Naive B cell (primary cell): Measurements from ENCODE around the gene GCLC. TPM values are rescaled to one million over a fixed set of nuclear protein-coding genes. Genes with fewer than 3 reads are reported as not detected.
"Not testable (repeated sequence)": the region's sequence is repeated elsewhere in the genome, so short reads cannot be mapped to it uniquely, and the experiment has no call there.

ENCODE experiments used
- ATAC-seq, 2 donors: fragments of 150-1000 bp; cut with Tn5 transposase; 2 replicates each; pipeline ENCODE4 v1.10.0; 2021; ENCODE audit warnings: low read depth in 2 of 2, mild to moderate bottlenecking in 2 of 2, moderate library complexity in 2 of 2
- DNase-seq: peaks from one replicate; pipeline ENCODE4 v3.0.0; 2022
- H3K27ac Mint-ChIP-seq, 6 donors: one replicate each; pipeline ENCODE4 v1.8.0; 2020 to 2022; ENCODE audit warnings: mild to moderate bottlenecking in 6 of 6, mixed read lengths in 6 of 6, moderate library complexity in 5 of 6, inconsistent platforms in 2 of 6
- H3K27me3 Mint-ChIP-seq, 3 donors: one replicate each; pipeline ENCODE4 v1.8.0; 2021 to 2022; ENCODE audit warnings: mixed read lengths in 3 of 3, mild to moderate bottlenecking in 1 of 3
- H3K36me3 Mint-ChIP-seq, 2 donors: one replicate each; pipeline ENCODE4 v1.8.0; 2020 to 2022; ENCODE audit warnings: mixed read lengths in 2 of 2, inconsistent platforms in 1 of 2, mild to moderate bottlenecking in 1 of 2
- H3K4me1 Mint-ChIP-seq, 3 donors: one replicate each; pipeline ENCODE4 v1.8.0; 2020 to 2022; ENCODE audit warnings: mixed read lengths in 3 of 3, inconsistent platforms in 1 of 3, mild to moderate bottlenecking in 1 of 3, moderate library complexity in 1 of 3
- H3K4me3 Mint-ChIP-seq, 8 donors: one replicate each; pipeline ENCODE4 v1.8.0; 2020 to 2022; ENCODE audit warnings: mild to moderate bottlenecking in 8 of 8, mixed read lengths in 8 of 8, moderate library complexity in 8 of 8, inconsistent platforms in 2 of 8
- H3K9me3 Mint-ChIP-seq, 7 donors: one replicate each; pipeline ENCODE4 v1.8.0; 2020 to 2022; ENCODE audit warnings: mixed read lengths in 7 of 7, mild to moderate bottlenecking in 5 of 7, inconsistent platforms in 2 of 7, moderate library complexity in 1 of 7
- polyA plus RNA-seq, 6 donors: library from polyadenylated mRNA; unstranded; fragments of 300-500 nt; fragmentation: Illumina TruSeq; gene quantifications; one replicate each; pipeline ENCODE4 v1.2.3, GENCODE V29; 2021; ENCODE audit warnings: low read depth in 6 of 6

The GCLC gene
- polyA plus RNA-seq, 6 donors from 2014 or later, result 2.0 to 11.2 (median 8.6) TPM

DNA sequence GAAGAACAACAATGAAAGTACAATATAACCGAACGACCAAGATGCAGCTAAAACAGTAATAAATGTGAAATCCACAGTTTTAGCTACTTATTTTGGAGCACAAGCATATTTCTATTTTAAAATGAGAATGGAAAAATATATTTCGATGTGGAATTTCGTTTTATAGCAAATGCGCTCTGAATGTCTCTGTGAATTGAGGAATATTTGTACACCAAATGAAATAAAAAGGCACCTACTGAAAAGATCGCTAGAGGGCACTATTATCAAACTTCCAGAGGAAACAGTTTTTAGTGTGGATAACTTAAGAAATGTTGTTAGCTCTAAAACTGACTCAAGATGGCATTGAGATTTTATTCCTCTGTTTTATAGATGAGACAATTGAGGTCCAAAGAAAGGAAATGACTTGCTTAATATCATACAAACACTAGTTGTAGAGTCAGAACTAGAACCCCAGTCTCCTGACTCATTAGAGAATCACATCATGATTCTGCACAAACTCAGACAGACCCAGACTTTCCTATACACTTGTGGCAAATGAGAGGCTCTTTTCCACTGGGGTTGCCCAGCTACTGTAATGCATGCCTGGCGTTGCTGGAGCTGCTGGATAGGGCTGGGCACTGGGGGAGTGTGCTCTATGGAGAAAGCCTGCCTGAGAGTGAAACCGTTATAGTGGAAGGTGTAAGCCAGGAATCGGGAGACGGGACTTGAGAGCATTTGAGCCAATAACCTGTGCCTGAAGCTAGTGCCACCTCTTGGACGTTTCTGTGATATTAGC, 51.9 kb downstream of the GCLC start:
- Mint-ChIP-seq H3K36me3 (no peaks in the 10 kb centered on the region), H3K27me3 (peaks cover 0 to 11% (median 3%) of the 10 kb centered on the region in 3 donors), H3K4me3 (no peak overlapping the region), H3K4me1 (peaks cover 0 to 4% (median 0%) of the 10 kb centered on the region in 3 donors), H3K27ac (no peak overlapping the region), H3K9me3 (peaks cover 0 to 3% (median 0%) of the 10 kb centered on the region in 7 donors)
- ATAC-seq (peak in 1 of 2 donors; percentile 35), DNase-seq (peak; percentile 48)

DNA sequence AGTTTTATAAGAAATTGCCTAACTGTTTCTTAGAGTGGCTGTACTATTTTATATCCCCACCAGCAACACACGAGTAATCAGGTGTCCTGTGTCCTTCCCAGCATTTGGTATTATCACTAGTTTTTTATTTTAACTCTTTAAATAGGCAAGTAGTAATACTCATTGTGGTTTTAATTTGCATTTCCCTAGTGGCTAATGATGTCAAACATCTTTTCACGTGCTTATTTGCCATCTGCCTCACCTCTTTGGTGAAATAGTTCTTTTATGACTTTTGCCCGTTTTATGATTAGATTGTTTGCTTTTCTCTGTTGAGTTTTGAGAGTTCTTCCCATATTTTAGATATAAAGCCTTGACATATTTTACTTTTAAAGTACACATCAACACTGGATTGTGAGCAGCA, 57.8 kb downstream of the GCLC start:
- ATAC-seq (no peak), DNase-seq (peak; percentile 2)
- Mint-ChIP-seq H3K4me3 (no peak overlapping the region), H3K4me1 (peaks cover 22 to 27% (median 23%) of the 10 kb centered on the region in 3 donors), H3K27me3 (peaks cover 8 to 23% (median 11%) of the 10 kb centered on the region in 3 donors), H3K9me3 (peaks cover 0 to 3% (median 0%) of the 10 kb centered on the region in 7 donors), H3K36me3 (no peaks in the 10 kb centered on the region), H3K27ac (no peak overlapping the region)

DNA sequence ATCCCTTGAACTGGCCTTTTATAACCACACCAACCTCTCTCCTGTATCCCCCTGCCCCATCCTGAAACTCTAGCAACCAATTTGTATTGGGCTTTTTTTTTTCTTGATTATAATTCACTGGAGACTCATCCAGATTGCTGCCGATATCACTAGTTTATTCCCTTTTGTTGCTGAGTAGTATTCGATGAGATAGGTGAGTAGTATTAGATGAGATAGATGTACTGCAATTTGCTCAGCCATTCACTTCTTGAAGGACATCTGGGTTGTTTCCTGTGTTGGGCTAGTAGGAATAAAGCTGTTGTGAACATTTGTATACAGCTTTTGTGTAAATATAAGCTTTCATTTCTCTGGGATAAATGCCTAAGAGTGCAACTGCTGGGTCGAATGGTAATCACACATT, 58.2 kb downstream of the GCLC start:
- Mint-ChIP-seq H3K27me3 (peaks cover 8 to 23% (median 11%) of the 10 kb centered on the region in 3 donors), H3K36me3 (no peaks in the 10 kb centered on the region), H3K27ac (peak overlapping the region in 1 of 6 donors; percentile 9), H3K4me1 (peaks cover 26 to 31% (median 27%) of the 10 kb centered on the region in 3 donors), H3K4me3 (no peak overlapping the region), H3K9me3 (peaks cover 0 to 3% (median 0%) of the 10 kb centered on the region in 7 donors)
- ATAC-seq (no peak), DNase-seq (no peak)

DNA sequence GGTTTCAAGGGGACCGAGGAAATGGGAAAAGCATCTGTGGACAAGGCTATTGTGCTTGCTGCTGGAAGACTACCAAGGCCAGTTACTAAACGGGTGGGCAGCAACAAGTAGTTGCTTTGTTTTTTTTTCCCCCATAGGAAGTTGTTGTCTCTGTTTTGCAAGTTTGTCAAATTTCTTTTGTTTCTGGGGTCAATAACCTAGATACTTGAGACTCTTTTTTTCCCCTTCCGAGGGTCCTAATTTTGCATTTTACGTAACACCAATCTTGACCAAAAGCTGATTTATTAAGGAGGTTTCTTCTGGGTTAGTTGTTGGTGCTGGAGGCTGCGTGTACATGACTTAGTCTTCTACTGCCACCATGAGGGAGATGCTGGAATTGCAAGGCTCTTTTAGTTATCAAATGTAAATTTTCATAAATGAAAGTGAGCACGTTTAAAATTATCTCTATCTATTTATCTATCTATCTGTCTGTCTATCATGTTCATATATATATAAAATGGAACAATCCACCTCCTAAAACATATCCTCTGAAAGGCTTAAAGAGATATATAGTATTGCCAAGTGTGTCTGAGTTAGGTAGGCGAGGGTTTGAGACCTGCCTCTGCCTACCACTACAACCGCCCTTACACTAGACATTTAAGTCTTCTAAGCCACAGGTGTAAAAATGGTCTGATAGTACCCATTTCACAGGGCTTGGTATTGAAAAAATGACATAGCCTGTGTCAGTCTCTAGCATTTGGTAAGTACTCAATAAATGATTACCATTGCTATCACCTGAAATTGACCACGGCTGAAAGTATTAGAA, 60.2 kb downstream of the GCLC start:
- H3K4me1 Mint-ChIP-seq, result peaks cover 45 to 51% (median 47%) of the 10 kb centered on the region in 3 donors
- DNase-seq (peak; percentile 62), ATAC-seq (peak; percentile 53 to 54)
- H3K27me3 Mint-ChIP-seq, result peaks cover 8 to 17% (median 11%) of the 10 kb centered on the region in 3 donors
- H3K36me3 Mint-ChIP-seq, result no peaks in the 10 kb centered on the region
- peak overlapping the region in 6 of 8 donors; percentile 3 to 56 (median 31) for H3K4me3 Mint-ChIP-seq
- peak overlapping the region in 1 of 6 donors; percentile 3 for H3K27ac Mint-ChIP-seq
- peaks cover 0 to 6% (median 0%) of the 10 kb centered on the region in 7 donors for H3K9me3 Mint-ChIP-seq

DNA sequence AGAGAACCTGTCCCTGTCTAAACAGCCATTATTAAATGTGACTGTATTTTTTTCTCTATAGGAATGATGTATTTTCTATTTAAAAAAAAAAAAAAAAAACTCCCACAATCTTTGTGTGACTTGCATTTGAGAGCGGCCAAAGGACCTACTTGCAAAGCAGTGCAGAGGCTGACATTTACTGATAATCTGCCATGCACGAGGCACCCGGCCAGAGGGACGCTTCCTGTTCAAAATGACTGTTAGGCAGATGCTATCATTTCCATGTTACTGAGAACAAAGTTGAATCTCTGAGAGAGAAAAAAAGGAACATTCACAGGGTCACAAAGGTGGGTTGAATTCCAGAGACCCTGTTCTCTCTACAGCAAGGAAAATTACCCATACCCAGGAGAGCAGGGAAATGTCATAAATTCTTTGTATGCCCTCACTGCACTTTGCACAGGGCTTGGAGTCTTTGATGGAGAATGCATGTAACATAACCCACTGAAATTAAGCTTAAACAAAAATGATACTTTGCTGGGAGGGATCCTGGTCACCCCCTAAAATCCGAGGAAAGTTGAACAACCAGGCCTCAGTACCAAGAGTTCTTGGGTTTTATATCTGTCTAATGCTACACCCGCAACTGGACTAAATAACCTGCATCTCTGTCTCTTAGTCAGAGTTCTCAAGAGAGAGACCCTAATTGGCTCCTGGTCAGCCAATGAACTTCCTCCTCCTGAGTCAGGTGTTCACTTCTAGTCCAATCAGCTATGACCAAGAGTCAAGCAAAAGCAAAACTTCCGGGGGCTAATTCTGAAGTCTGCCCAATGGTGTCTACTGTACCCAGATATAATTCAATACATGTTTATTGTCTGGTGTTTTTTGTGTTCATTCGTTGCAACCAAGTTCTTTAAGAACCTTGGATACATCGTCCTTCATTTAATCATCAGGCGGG, 61.2 kb downstream of the GCLC start:
- Mint-ChIP-seq H3K27ac (peak overlapping the region in 3 of 6 donors; percentile 49 to 91 (median 68)), H3K4me1 (peaks cover 45 to 54% (median 52%) of the 10 kb centered on the region in 3 donors), H3K9me3 (peaks cover 0 to 6% (median 0%) of the 10 kb centered on the region in 7 donors), H3K36me3 (no peaks in the 10 kb centered on the region), H3K4me3 (peak overlapping the region in 7 of 8 donors; percentile 9 to 81 (median 45)), H3K27me3 (peaks cover 6 to 15% (median 11%) of the 10 kb centered on the region in 3 donors)
- ATAC-seq (peak; percentile 45 to 52), DNase-seq (peak; percentile 6)

DNA sequence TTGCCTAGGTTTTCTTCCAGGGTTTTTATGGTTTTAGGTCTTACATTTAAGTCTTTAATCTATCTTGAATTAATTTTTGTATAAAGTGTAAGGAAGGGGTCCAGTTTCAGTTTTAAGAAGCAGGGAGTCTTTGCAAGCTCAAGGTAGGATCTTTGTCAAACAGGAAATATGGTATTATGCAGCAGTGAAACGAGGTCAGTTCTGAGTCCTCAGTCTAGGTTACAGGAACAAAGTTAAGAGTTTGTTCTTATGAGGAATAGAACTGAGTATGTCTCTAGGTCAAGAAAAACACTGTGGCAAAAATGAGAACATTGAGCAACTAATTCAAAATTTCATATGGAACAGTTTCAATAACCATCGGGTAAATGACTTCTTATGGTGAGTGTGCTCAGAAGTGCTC, 63.6 kb downstream of the GCLC start:
- H3K27ac Mint-ChIP-seq, result peak overlapping the region; percentile 30 to 87 (median 73)
- DNase-seq (no peak), ATAC-seq (no peak)
- peaks cover 49 to 61% (median 60%) of the 10 kb centered on the region in 3 donors for H3K4me1 Mint-ChIP-seq
- peaks cover 0 to 6% (median 0%) of the 10 kb centered on the region in 7 donors for H3K9me3 Mint-ChIP-seq
- H3K27me3 Mint-ChIP-seq, result peaks cover 0 to 5% (median 4%) of the 10 kb centered on the region in 3 donors
- H3K36me3 Mint-ChIP-seq, result no peaks in the 10 kb centered on the region
- H3K4me3 Mint-ChIP-seq, result peak overlapping the region in 7 of 8 donors; percentile 30 to 66 (median 52)

DNA sequence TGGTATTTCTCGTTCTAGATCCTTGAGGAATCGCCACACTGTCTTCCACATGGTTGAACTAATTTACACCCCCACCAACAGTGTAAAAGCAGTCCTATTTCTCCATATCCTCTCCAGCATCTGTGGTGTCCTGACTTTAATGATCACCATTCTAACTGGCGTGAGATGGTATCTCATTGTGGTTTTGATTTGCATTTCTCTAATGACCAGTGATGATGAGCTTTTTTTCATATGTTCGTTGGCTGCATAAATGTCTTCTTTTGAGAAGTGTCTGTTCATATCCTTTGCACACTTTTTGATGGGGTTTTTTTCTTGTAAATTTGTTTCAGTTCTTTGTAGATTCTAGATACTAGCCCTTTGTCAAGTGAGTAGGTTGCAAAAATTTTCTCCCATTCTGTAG, 64.1 kb downstream of the GCLC start:
- H3K9me3 Mint-ChIP-seq, ATAC-seq, DNase-seq, H3K27me3 Mint-ChIP-seq, H3K36me3 Mint-ChIP-seq: not testable (repeated sequence)
- H3K27ac Mint-ChIP-seq, result peak overlapping the region in 5 of 6 donors; percentile 27 to 88 (median 70)
- H3K4me3 Mint-ChIP-seq, result peak overlapping the region in 5 of 8 donors; percentile 41 to 66 (median 57)
- peaks cover 49 to 61% (median 60%) of the 10 kb centered on the region in 3 donors for H3K4me1 Mint-ChIP-seq

DNA sequence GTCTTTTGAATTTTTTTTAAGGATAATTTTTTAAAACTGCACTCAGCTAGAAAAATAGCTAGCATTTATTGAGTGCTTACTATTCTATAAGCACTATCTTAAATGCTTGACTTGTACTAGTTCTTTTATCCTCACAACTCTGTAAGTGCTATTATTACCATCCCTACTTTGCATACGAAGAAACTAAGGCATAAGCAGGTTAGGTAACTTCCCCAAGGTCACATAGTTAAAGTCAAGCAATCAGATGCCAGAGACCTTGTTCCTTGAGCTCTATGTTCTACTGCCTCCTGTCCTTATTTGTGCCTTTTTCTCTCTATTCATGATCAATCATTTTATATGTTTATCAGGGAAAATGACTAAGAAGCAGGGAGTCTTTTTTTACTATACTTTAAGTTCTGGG, 65.0 kb downstream of the GCLC start:
- no peaks in the 10 kb centered on the region for H3K36me3 Mint-ChIP-seq
- H3K4me1 Mint-ChIP-seq, result peaks cover 49 to 61% (median 60%) of the 10 kb centered on the region in 3 donors

DNA sequence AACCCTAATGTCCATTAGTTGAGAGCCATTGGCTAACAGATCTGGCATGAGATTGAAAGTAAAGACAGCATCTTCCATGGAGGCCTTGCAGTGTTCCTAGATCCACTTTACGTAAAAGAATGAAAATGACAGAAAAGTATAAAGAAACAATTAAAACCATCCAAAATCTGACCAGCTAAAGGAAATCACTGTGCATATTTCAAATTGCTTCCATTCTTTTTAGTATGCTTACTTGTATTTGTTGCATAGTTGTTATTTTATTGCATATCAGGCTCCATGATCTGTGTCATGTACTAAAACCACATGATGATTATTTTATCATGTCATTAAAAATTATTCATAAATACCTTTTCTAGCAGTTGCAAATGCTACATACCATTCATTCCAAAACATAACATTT, 67.9 kb downstream of the GCLC start:
- Mint-ChIP-seq H3K4me1 (peaks cover 26 to 37% (median 32%) of the 10 kb centered on the region in 3 donors), H3K27me3 (no peaks in the 10 kb centered on the region), H3K27ac (no peak overlapping the region), H3K9me3 (peaks cover 0 to 6% (median 0%) of the 10 kb centered on the region in 7 donors), H3K4me3 (no peak overlapping the region), H3K36me3 (no peaks in the 10 kb centered on the region)
- ATAC-seq (no peak), DNase-seq (no peak)

More for the DNA sequence above, 65.0 kb downstream of the GCLC start:
- DNase-seq (no peak), ATAC-seq (peak; percentile 65 to 67)
- Mint-ChIP-seq H3K27me3 (no peaks in the 10 kb centered on the region), H3K9me3 (peaks cover 0 to 6% (median 0%) of the 10 kb centered on the region in 7 donors), H3K27ac (peak overlapping the region; percentile 38 to 89 (median 63)), H3K4me3 (peak overlapping the region in 7 of 8 donors; percentile 8 to 72 (median 45))

DNA sequence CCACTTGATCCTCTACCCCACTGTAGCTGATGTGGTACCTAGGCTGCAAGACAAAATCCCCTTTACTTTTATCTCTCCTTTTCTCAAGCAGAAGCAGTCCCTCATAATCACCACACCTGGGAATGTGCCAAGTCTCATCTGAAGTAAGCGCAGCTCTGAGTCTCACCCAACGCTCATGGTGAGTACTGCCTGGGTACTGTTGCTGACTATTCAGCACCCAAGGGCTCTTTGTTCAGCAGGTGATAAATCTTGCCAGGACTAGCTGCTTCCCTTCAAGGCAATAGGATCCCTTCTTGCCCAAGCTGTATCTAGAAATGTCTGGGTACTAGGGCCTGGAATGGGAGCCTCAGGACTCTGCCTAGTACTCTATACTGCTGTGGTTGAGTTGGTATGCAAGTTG, 70.9 kb downstream of the GCLC start:
- Mint-ChIP-seq H3K9me3 (no peaks in the 10 kb centered on the region), H3K4me1 (peaks cover 4 to 13% (median 10%) of the 10 kb centered on the region in 3 donors), H3K36me3 (no peaks in the 10 kb centered on the region), H3K27me3 (no peaks in the 10 kb centered on the region), H3K27ac (no peak overlapping the region), H3K4me3 (no peak overlapping the region)
- DNase-seq (no peak), ATAC-seq (no peak)

DNA sequence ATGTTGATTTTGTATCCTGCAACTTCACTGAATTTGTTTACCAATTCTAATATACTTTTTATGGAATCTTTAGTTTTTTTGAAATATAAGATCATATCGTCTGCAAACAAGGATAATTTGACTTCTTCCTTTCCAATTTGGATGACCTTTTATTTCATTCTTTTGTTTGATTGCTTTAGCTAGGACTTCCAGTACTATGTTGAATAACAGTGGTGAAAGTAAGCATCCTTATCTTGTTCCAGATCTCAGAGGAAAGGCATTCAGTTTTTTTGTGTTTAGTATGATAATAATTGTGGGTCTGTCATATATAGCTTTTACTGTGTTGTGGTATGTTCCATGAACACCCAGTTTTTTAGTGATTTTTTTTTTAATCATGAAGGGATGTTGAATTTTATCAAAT, 75.7 kb downstream of the GCLC start:
- Mint-ChIP-seq H3K27ac (peak overlapping the region in 1 of 6 donors; percentile 4), H3K9me3 (peaks cover 0 to 4% (median 0%) of the 10 kb centered on the region in 7 donors), H3K36me3 (peaks cover 0 to 5% of the 10 kb centered on the region in 2 donors), H3K4me1 (peaks cover 25 to 38% (median 36%) of the 10 kb centered on the region in 3 donors), H3K4me3 (no peak overlapping the region), H3K27me3 (no peaks in the 10 kb centered on the region)
- no peak for DNase-seq
- no peak for ATAC-seq

DNA sequence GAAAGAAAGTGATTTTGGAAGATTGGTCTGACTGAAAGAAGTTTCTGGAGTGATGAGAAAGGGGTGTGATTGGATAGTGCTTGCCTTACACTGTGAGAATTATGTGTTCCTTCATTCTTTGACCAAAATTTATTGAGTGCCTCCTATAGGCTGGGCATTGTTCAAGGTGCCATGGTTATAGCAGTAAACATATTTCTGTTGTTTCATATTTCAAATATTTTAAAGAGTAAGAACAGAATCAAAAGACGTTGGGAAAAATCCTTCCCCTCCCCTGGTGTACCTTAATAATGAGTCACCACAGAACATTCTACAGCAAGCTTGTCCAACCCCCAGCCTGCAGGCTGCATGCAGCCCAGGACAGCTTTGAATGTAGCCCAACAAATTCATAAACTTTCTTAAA, 78.6 kb downstream of the GCLC start:
- peak overlapping the region in 5 of 6 donors; percentile 27 to 79 (median 39) for H3K27ac Mint-ChIP-seq
- peaks cover 0 to 4% (median 0%) of the 10 kb centered on the region in 7 donors for H3K9me3 Mint-ChIP-seq
- ATAC-seq, result no peak

More for the DNA sequence above, 78.6 kb downstream of the GCLC start:
- no peak for DNase-seq
- Mint-ChIP-seq H3K27me3 (no peaks in the 10 kb centered on the region), H3K4me3 (peak overlapping the region in 2 of 8 donors; percentile 20 to 35), H3K36me3 (peaks cover 0 to 5% of the 10 kb centered on the region in 2 donors), H3K4me1 (peaks cover 38 to 59% (median 57%) of the 10 kb centered on the region in 3 donors)
